Liver (tissue), 9 donors: Measurements from ENCODE around the gene MAP4K2. TPM values are rescaled to one million over a fixed set of nuclear protein-coding genes. Genes with fewer than 3 reads are reported as not detected.

Source experiments
- DNase-seq: peaks from one replicate; pipeline ENCODE4 v3.0.0-alpha.2; 2017; ENCODE audit warnings: low spot score
- H3K27ac ChIP-seq, 2 donors: one replicate each; pipeline ENCODE4 v1.7.0; 2013; ENCODE audit warnings: inconsistent platforms in 2 of 2, low read length in 2 of 2, control low read depth in 1 of 2, low read depth in 1 of 2, mild to moderate bottlenecking in 1 of 2
- H3K27me3 ChIP-seq, 4 donors: one replicate each; pipeline versions ENCODE4 v1.6.1 to v1.7.0; 2013; ENCODE audit warnings: low read length in 3 of 4, inconsistent platforms in 1 of 4, mild to moderate bottlenecking in 1 of 4, moderate library complexity in 1 of 4; ENCODE audit not compliant: control insufficient read depth in 4 of 4, insufficient read depth in 4 of 4
- H3K36me3 ChIP-seq, 4 donors: one replicate each; pipeline versions ENCODE4 v1.6.1 to v1.7.0; 2013; ENCODE audit warnings: low read length in 3 of 4, mild to moderate bottlenecking in 3 of 4, low read depth in 1 of 4, moderate library complexity in 1 of 4; ENCODE audit not compliant: control insufficient read depth in 4 of 4, insufficient read depth in 3 of 4
- H3K4me1 ChIP-seq, 4 donors: one replicate each; pipeline versions ENCODE4 v1.6.1 to v1.7.0; 2013; ENCODE audit warnings: low read length in 3 of 4, mild to moderate bottlenecking in 3 of 4, moderate library complexity in 1 of 4; ENCODE audit not compliant: control insufficient read depth in 4 of 4, insufficient read depth in 4 of 4
- H3K4me3 ChIP-seq, 3 donors: one replicate each; pipeline versions ENCODE4 v1.6.1 to v1.7.0; 2013; ENCODE audit warnings: low read length in 3 of 3, control low read depth in 1 of 3, low read depth in 1 of 3, mild to moderate bottlenecking in 1 of 3
- H3K9ac ChIP-seq, 2 donors: one replicate each; pipeline ENCODE4 v1.7.0; 2013; ENCODE audit warnings: low read length in 2 of 2, mild to moderate bottlenecking in 2 of 2, moderate library complexity in 2 of 2, control low read depth in 1 of 2, low read depth in 1 of 2
- H3K9me3 ChIP-seq, 4 donors: one replicate each; pipeline versions ENCODE4 v1.6.1 to v1.7.0; 2013; ENCODE audit warnings: low read length in 3 of 4; ENCODE audit not compliant: control insufficient read depth in 4 of 4
- ATF3 ChIP-seq: IDR thresholded peaks from 2 replicates; pipeline ENCODE4 v1.6.1; 2016; ENCODE audit warnings: antibody characterized with exemption
- CTCF ChIP-seq: fragments of 150-350 bp; IDR thresholded peaks from 2 replicates; pipeline ENCODE4 v1.5.1; 2017; ENCODE audit warnings: improper control_type of control experiment, low read depth, low read length; ENCODE audit not compliant: missing input control
- EGR1 ChIP-seq, 2 donors: IDR thresholded peaks; 2 replicates each; pipeline ENCODE4 v1.6.1; 2016 to 2018; ENCODE audit warnings: antibody characterized with exemption in 2 of 2, low read depth in 2 of 2
- FOXA1 ChIP-seq: IDR thresholded peaks from 2 replicates; pipeline ENCODE4 v1.6.1; 2016; ENCODE audit warnings: antibody characterized with exemption
- FOXA2 ChIP-seq: IDR thresholded peaks from 2 replicates; pipeline ENCODE4 v1.6.1; 2016; ENCODE audit warnings: antibody characterized with exemption
- GABPA ChIP-seq, 2 donors: IDR thresholded peaks in 1 of 2; conservative IDR thresholded peaks in 1 of 2; 2 replicates each; pipeline ENCODE4 v1.6.1; 2016; ENCODE audit warnings: antibody characterized with exemption in 2 of 2, mild to moderate bottlenecking in 1 of 2, moderate library complexity in 1 of 2
- HNF4A ChIP-seq, 2 donors: conservative IDR thresholded peaks; 2 replicates each; pipeline ENCODE4 v1.6.1; 2016; ENCODE audit warnings: antibody characterized with exemption in 2 of 2, mild to moderate bottlenecking in 2 of 2
- HNF4G ChIP-seq: IDR thresholded peaks from 2 replicates; pipeline ENCODE4 v1.6.1; 2016; ENCODE audit warnings: antibody characterized with exemption
- JUND ChIP-seq, 2 donors: IDR thresholded peaks; 2 replicates each; pipeline ENCODE4 v1.6.1; 2016; ENCODE audit warnings: antibody characterized with exemption in 2 of 2
- MAX ChIP-seq: IDR thresholded peaks from 2 replicates; pipeline ENCODE4 v1.6.1; 2016; ENCODE audit warnings: antibody characterized with exemption
- NR2F2 ChIP-seq: IDR thresholded peaks from 2 replicates; pipeline ENCODE4 v1.6.1; 2016; ENCODE audit warnings: antibody characterized with exemption
- RAD21 ChIP-seq, 2 donors: IDR thresholded peaks; 2 replicates each; pipeline ENCODE4 v1.6.1; 2016; ENCODE audit warnings: antibody characterized with exemption in 2 of 2, mild to moderate bottlenecking in 2 of 2
- RXRA ChIP-seq, 2 donors: IDR thresholded peaks; 2 replicates each; pipeline ENCODE4 v1.6.1; 2017 to 2018; ENCODE audit warnings: antibody characterized with exemption in 2 of 2, mild to moderate bottlenecking in 1 of 2
- SP1 ChIP-seq: IDR thresholded peaks from 2 replicates; pipeline ENCODE4 v1.6.1; 2018; ENCODE audit warnings: antibody characterized with exemption, mild to moderate bottlenecking
- TAF1 ChIP-seq: conservative IDR thresholded peaks from 2 replicates; pipeline ENCODE4 v1.6.1; 2016; ENCODE audit warnings: antibody characterized with exemption, mild to moderate bottlenecking
- ZBTB33 ChIP-seq: IDR thresholded peaks from 2 replicates; pipeline ENCODE4 v1.6.1; 2016; ENCODE audit warnings: antibody characterized with exemption
- WGBS: extraction: QIAGEN DNeasy Blood & Tissue Kit; methylation state at CpG from one replicate; pipeline ENCODE4 v1.1.7; 2013; 5-methylcytosine and 5-hydroxymethylcytosine counted together
- polyA plus RNA-seq, 2 donors: library from polyadenylated mRNA; stranded (reverse) in 1 of 2; unstranded in 1 of 2; fragments of 200-250 nt in 1 of 2; fragments of >200 nt in 1 of 2; fragmentation: Nextera tagmentation in 1 of 2; extraction: Ambion mirVana in 1 of 2; gene quantifications; one replicate each; pipeline versions ENCODE4 v1.2.1 to v1.2.3, GENCODE V29; 2013 to 2015
- total RNA-seq, 2 donors: library from RNA; depleted of rRNA; stranded (reverse); fragments of >200 nt; gene quantifications; one replicate each; pipeline ENCODE4 v1.2.3, GENCODE V29; 2014
- donor health status: healthy.
- donor health status: healthy.
- donor health status: healthy.
- donor health status: healthy.
- donor health status: healthy.

The MAP4K2 gene
- total and polyA plus RNA-seq, 4 donors: 2.1 to 6.9 (median 3.5) TPM

GRCh38 chr11:64774144-64774543 is 28.9 kb downstream of the MAP4K2 start (continued):
- TF ChIP-seq EGR1 (IDR thresholded peaks at IDR 0.05; ENCODE audit: low read depth in 2 of 2) (no peak), GABPA (IDR thresholded peaks at IDR 0.05 in 1 of 2, conservative IDR thresholded peaks at IDR 0.05 in 1 of 2) (no peak), MAX (no peak), ZBTB33 (no peak), RAD21 (IDR thresholded peaks at IDR 0.05) (no peak), HNF4A (conservative IDR thresholded peaks at IDR 0.05) (no peak)

- H3K9ac ChIP-seq: no peak overlapping the region
- DNase-seq: no peak
- 73% methylated on average over 3 of the region's 3 CpGs for WGBS
- peaks cover 35 to 87% (median 80%) of the 10 kb centered on the region in 4 donors for H3K36me3 ChIP-seq
- peaks cover 3 to 33% (median 20%) of the 10 kb centered on the region in 4 donors for H3K4me1 ChIP-seq
- H3K27ac ChIP-seq: peak overlapping the region in 1 of 2 donors; percentile 8
- H3K9me3 ChIP-seq: no peaks in the 10 kb centered on the region
- no peak for TF ChIP-seq FOXA1
- no peaks in the 10 kb centered on the region for H3K27me3 ChIP-seq
- H3K4me3 ChIP-seq: no peak overlapping the region
Observed at GRCh38 chr11:64772303-64773018, 30.6 kb downstream of the MAP4K2 start.

- Histone ChIP-seq H3K4me1 (peaks cover 3 to 28% (median 16%) of the 10 kb centered on the region in 4 donors), H3K9ac (no peak overlapping the region), H3K36me3 (peaks cover 38 to 93% (median 85%) of the 10 kb centered on the region in 4 donors), H3K27me3 (no peaks in the 10 kb centered on the region), H3K27ac (no peak overlapping the region), H3K9me3 (no peaks in the 10 kb centered on the region), H3K4me3 (no peak overlapping the region)
- DNase-seq: no peak
- 87% methylated on average over 2 of the region's 2 CpGs for WGBS
- TF ChIP-seq RXRA (IDR thresholded peaks at IDR 0.05) (no peak), NR2F2 (no peak), RAD21 (IDR thresholded peaks at IDR 0.05) (no peak)
Observed at GRCh38 chr11:64771861-64772260, 31.2 kb downstream of the MAP4K2 start.

- Histone ChIP-seq H3K27me3 (no peaks in the 10 kb centered on the region), H3K36me3 (peaks cover 41 to 93% (median 77%) of the 10 kb centered on the region in 4 donors), H3K27ac (no peak overlapping the region), H3K4me1 (peaks cover 0 to 13% (median 4%) of the 10 kb centered on the region in 4 donors), H3K9me3 (no peaks in the 10 kb centered on the region), H3K9ac (no peak overlapping the region), H3K4me3 (no peak overlapping the region)
- WGBS: 96% methylated on average over 12 of the region's 12 CpGs
- no peak for DNase-seq
- TF ChIP-seq JUND (IDR thresholded peaks at IDR 0.05): no peak
- TF ChIP-seq HNF4G: no peak
- no peak for TF ChIP-seq NR2F2
- TF ChIP-seq CTCF: no peak
- TF ChIP-seq ZBTB33: no peak
- TF ChIP-seq SP1: no peak
- no peak for TF ChIP-seq HNF4A (conservative IDR thresholded peaks at IDR 0.05)
- no peak for TF ChIP-seq TAF1
- TF ChIP-seq RXRA (IDR thresholded peaks at IDR 0.05): no peak
- no peak for TF ChIP-seq GABPA (IDR thresholded peaks at IDR 0.05 in 1 of 2, conservative IDR thresholded peaks at IDR 0.05 in 1 of 2)
- no peak for TF ChIP-seq FOXA2
- TF ChIP-seq MAX: no peak
- TF ChIP-seq ATF3: no peak
Observed at GRCh38 chr11:64770120-64770519, 32.9 kb downstream of the MAP4K2 start.
